HG03097 (cell line): ENCODE data around the gene GEMIN5.

Source experiments
- ATAC-seq: cut with Tn5 transposase; IDR thresholded peaks from one replicate; pipeline ENCODE4 v1.9.1; 2021; ENCODE audit not compliant: unreplicated experiment, low FRiP score

The GEMIN5 gene

GRCh38 chr5:154895606-154896561 lies 42.1 kb downstream of the GEMIN5 start:
- ATAC-seq: no peak

GRCh38 chr5:154893381-154893780 lies 44.6 kb downstream of the GEMIN5 start:
- no peak for ATAC-seq

- no peak for ATAC-seq
Measured at GRCh38 chr5:154892369-154892771, 45.6 kb downstream of the GEMIN5 start.

- no peak for ATAC-seq
Measured at GRCh38 chr5:154885439-154885838, 52.6 kb downstream of the GEMIN5 start.

GRCh38 chr5:154884424-154884823 lies 53.6 kb downstream of the GEMIN5 start:
- no peak for ATAC-seq

GRCh38 chr5:154881986-154882385 lies 56.0 kb downstream of the GEMIN5 start:
- no peak for ATAC-seq

GRCh38 chr5:154878642-154879335 lies 59.2 kb downstream of the GEMIN5 start:
- no peak for ATAC-seq

- ATAC-seq: no peak
Measured at GRCh38 chr5:154873791-154874331, 64.2 kb downstream of the GEMIN5 start.

GRCh38 chr5:154871734-154872133 lies 66.3 kb downstream of the GEMIN5 start:
- ATAC-seq: no peak

- no peak for ATAC-seq
Measured at GRCh38 chr5:154868702-154869101, 69.3 kb downstream of the GEMIN5 start.

GRCh38 chr5:154866841-154867240 lies 71.2 kb downstream of the GEMIN5 start:
- ATAC-seq: no peak

- no peak for ATAC-seq
Measured at GRCh38 chr5:154865466-154866184, 72.4 kb downstream of the GEMIN5 start.

GRCh38 chr5:154863291-154864080 lies 74.5 kb downstream of the GEMIN5 start:
- no peak for ATAC-seq

- ATAC-seq: no peak
Measured at GRCh38 chr5:154862766-154863165, 75.2 kb downstream of the GEMIN5 start.

- no peak for ATAC-seq
Measured at GRCh38 chr5:154861946-154862345, 76.1 kb downstream of the GEMIN5 start.

- ATAC-seq: no peak
Measured at GRCh38 chr5:154860765-154861164, 77.2 kb downstream of the GEMIN5 start.

- ATAC-seq: no peak
Measured at GRCh38 chr5:154860123-154860522, 77.9 kb downstream of the GEMIN5 start.

GRCh38 chr5:154858972-154859871 lies 78.8 kb downstream of the GEMIN5 start:
- ATAC-seq: no peak
